Ascending aorta (tissue), 2 donors: ENCODE measurements around the gene RGS19. TPM values are rescaled to one million over a fixed set of nuclear protein-coding genes. Genes with fewer than 3 reads are reported as not detected.

Experiments used
- DNase-seq, 2 donors: peaks; one replicate each; pipeline ENCODE4 v3.0.0-alpha.2; 2019; ENCODE audit warnings: low spot score in 2 of 2
- H3K27ac ChIP-seq, 2 donors: fragments of 200-600 bp; sonication (generic); one replicate each; pipeline ENCODE4 v1.5.1; 2016 to 2017; ENCODE audit warnings: mild to moderate bottlenecking in 1 of 2
- H3K27me3 ChIP-seq: fragments of 200-600 bp; sonication (generic); one replicate; pipeline ENCODE4 v1.5.1; 2017
- H3K36me3 ChIP-seq, 2 donors: fragments of 200-600 bp; sonication (generic); one replicate each; pipeline ENCODE4 v1.5.1; 2016
- H3K4me1 ChIP-seq, 2 donors: fragments of 200-600 bp; sonication (generic); one replicate each; pipeline ENCODE4 v1.5.1; 2016 to 2017; ENCODE audit warnings: mild to moderate bottlenecking in 1 of 2
- H3K4me3 ChIP-seq, 2 donors: fragments of 200-600 bp; sonication (generic); one replicate each; pipeline ENCODE4 v1.5.1; 2016 to 2017; ENCODE audit warnings: mild to moderate bottlenecking in 1 of 2
- H3K9me3 ChIP-seq, 2 donors: fragments of 200-600 bp; sonication (generic); one replicate each; pipeline ENCODE4 v1.5.1; 2016
- CTCF ChIP-seq, 3 experiments: fragments of 200-600 bp in 2 of 3; fragments of 450-650 bp in 1 of 3; sonication (generic) in 2 of 3; IDR thresholded peaks; one replicate each; pipeline ENCODE4 v1.5.1; 2016 to 2019; ENCODE audit warnings: antibody characterized with exemption in 3 of 3, mild to moderate bottlenecking in 1 of 3, moderate library complexity in 1 of 3
- intact Hi-C: fragments of 100-400 bp; cut with DNase I; formaldehyde crosslinking; loops from one replicate; pipeline ENCODE4 v1.15.1; 2023
- total RNA-seq: library from RNA; depleted of rRNA; stranded (reverse); fragments of >200 nt; gene quantifications from one replicate; pipeline ENCODE4 v1.1.0, GENCODE V29; 2016

RGS19 gene
- total RNA-seq, 1 donor from 2014 or later, result 109 TPM

- Histone ChIP-seq H3K27ac (no peak overlapping the region), H3K4me3 (peak overlapping the region in 1 of 2 donors; percentile 90), H3K27me3 (no peaks in the 10 kb centered on the region), H3K36me3 (peaks cover 16 to 20% of the 10 kb centered on the region in 2 donors), H3K9me3 (no peaks in the 10 kb centered on the region), H3K4me1 (peaks cover 11 to 19% of the 10 kb centered on the region in 2 donors)
- DNase-seq, result no peak
- no peak for TF ChIP-seq CTCF (IDR thresholded peaks at IDR 0.05)
- intact Hi-C loops, result no loop called here
Observed at GRCh38 chr20:64077541-64077875, 1.8 kb downstream of the RGS19 start.

GRCh38 chr20:64077094-64077493, 2.2 kb downstream of the RGS19 start:
- Histone ChIP-seq H3K27ac (no peak overlapping the region), H3K4me1 (peaks cover 11 to 19% of the 10 kb centered on the region in 2 donors), H3K9me3 (no peaks in the 10 kb centered on the region), H3K27me3 (no peaks in the 10 kb centered on the region), H3K4me3 (peak overlapping the region in 1 of 2 donors; percentile 90), H3K36me3 (peaks cover 20 to 24% of the 10 kb centered on the region in 2 donors)
- no peak for DNase-seq
- intact Hi-C loops, result no loop called here
- no peak for TF ChIP-seq CTCF (IDR thresholded peaks at IDR 0.05)

GRCh38 chr20:64076061-64076997, 3.0 kb downstream of the RGS19 start:
- no peak for TF ChIP-seq CTCF (IDR thresholded peaks at IDR 0.05)
- H3K4me3 ChIP-seq, result peak overlapping the region in 1 of 2 donors; percentile 90
- no peaks in the 10 kb centered on the region for H3K9me3 ChIP-seq
- H3K27ac ChIP-seq, result no peak overlapping the region
- intact Hi-C loops, result no loop called here
- no peak for DNase-seq
- H3K36me3 ChIP-seq, result peaks cover 25 to 30% of the 10 kb centered on the region in 2 donors
- peaks cover 11 to 19% of the 10 kb centered on the region in 2 donors for H3K4me1 ChIP-seq
- H3K27me3 ChIP-seq, result no peaks in the 10 kb centered on the region

DNA sequence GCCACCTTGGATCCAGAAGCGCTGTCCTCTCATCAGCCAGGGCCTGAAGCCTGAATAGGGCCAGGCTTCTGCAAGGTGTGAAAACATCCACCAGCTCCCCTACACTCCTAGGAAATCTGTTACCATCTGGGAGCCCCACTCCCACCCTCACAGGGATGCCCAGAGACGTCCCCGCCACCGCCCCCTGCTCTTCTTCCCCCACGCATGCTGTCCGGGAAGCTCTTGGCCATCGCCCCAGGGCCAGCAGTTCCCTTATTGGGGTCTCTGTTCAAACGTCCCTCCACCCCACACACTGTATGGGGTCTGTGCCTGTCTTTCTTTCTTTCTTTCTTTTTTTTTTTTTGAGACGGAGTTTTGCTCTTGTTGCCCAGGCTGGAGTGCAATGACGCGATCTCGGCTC, 3.8 kb downstream of the RGS19 start:
- no peak for TF ChIP-seq CTCF (IDR thresholded peaks at IDR 0.05)
- H3K4me1 ChIP-seq, result peaks cover 11 to 19% of the 10 kb centered on the region in 2 donors
- H3K9me3 ChIP-seq, result no peaks in the 10 kb centered on the region
- no peaks in the 10 kb centered on the region for H3K27me3 ChIP-seq
- DNase-seq, result no peak
- H3K27ac ChIP-seq, result no peak overlapping the region
- intact Hi-C loops, result no loop called here
- H3K4me3 ChIP-seq, result no peak overlapping the region
- H3K36me3 ChIP-seq, result peaks cover 26 to 32% of the 10 kb centered on the region in 2 donors

GRCh38 chr20:64074963-64075362, 4.4 kb downstream of the RGS19 start:
- no peak for DNase-seq
- intact Hi-C loops, result no loop called here
- no peak overlapping the region for H3K27ac ChIP-seq
- H3K27me3 ChIP-seq, result no peaks in the 10 kb centered on the region
- H3K9me3 ChIP-seq, result no peaks in the 10 kb centered on the region
- no peak for TF ChIP-seq CTCF (IDR thresholded peaks at IDR 0.05)
- H3K4me3 ChIP-seq, result no peak overlapping the region
- peaks cover 11 to 15% of the 10 kb centered on the region in 2 donors for H3K4me1 ChIP-seq
- peaks cover 32 to 38% of the 10 kb centered on the region in 2 donors for H3K36me3 ChIP-seq
